ENCODE data around the gene FITM1.

- TF ChIP-seq, protein P1, sequence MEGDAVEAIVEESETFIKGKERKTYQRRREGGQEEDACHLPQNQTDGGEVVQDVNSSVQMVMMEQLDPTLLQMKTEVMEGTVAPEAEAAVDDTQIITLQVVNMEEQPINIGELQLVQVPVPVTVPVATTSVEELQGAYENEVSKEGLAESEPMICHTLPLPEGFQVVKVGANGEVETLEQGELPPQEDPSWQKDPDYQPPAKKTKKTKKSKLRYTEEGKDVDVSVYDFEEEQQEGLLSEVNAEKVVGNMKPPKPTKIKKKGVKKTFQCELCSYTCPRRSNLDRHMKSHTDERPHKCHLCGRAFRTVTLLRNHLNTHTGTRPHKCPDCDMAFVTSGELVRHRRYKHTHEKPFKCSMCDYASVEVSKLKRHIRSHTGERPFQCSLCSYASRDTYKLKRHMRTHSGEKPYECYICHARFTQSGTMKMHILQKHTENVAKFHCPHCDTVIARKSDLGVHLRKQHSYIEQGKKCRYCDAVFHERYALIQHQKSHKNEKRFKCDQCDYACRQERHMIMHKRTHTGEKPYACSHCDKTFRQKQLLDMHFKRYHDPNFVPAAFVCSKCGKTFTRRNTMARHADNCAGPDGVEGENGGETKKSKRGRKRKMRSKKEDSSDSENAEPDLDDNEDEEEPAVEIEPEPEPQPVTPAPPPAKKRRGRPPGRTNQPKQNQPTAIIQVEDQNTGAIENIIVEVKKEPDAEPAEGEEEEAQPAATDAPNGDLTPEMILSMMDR (IDR thresholded peaks at IDR 0.05) = no peak
- no peak for TF ChIP-seq POLR2A (IDR thresholded peaks at IDR 0.05)
Measured at GRCh38 chr14:24087004-24087403, 43.5 kb upstream of the FITM1 start.
